PC-9 (cell line): Measurements from ENCODE around the gene HMGCS1. TPM values are rescaled to one million over a fixed set of nuclear protein-coding genes. Genes with fewer than 3 reads are reported as not detected.

ENCODE experiments used
- BruUV-seq: library from RNA; stranded (reverse); fragments of 400-500 nt; replicated peaks from 2 replicates; lab custom pipeline; 2021; lab: Mats Ljungman, UMichigan
- CTCF ChIA-PET: fragments of 300-600 bp; sonication (Branson Sonifier 250); formaldehyde crosslinking; loops from one replicate; lab custom pipeline; 2022; ENCODE audit warnings: antibody characterized with exemption; lab: Charles Lee
- POLR2A ChIA-PET: fragments of 300-600 bp; sonication (Branson Sonifier 250); formaldehyde crosslinking; loops from one replicate; lab custom pipeline; 2022; ENCODE audit warnings: antibody characterized with exemption; ENCODE audit not compliant: unreplicated experiment; lab: Charles Lee
- DNase-seq, 2 experiments: peaks; one replicate each; pipeline versions ENCODE4 v3.0.0 to v3.0.0-alpha.2; 2015 to 2022; ENCODE audit warnings: mixed read lengths in 1 of 2
- H2AFZ ChIP-seq: fragments of 200-600 bp; sonication (generic); 2 replicates; pipeline ENCODE4 v1.8.1; 2017; ENCODE audit warnings: antibody characterized with exemption
- H3F3A ChIP-seq: fragments of 200-600 bp; sonication (generic); 2 replicates; pipeline ENCODE4 v1.8.1; 2017; ENCODE audit warnings: antibody characterized with exemption, mild to moderate bottlenecking, low read depth; ENCODE audit not compliant: insufficient read depth
- H3K27ac ChIP-seq: fragments of 200-600 bp; sonication (generic); 2 replicates; pipeline ENCODE4 v1.6.1; 2016; ENCODE audit warnings: mixed run types
- H3K27me3 ChIP-seq: fragments of 200-600 bp; sonication (generic); 2 replicates; pipeline ENCODE4 v1.6.1; 2016; ENCODE audit warnings: low read depth, mixed run types; ENCODE audit not compliant: insufficient read depth
- H3K36me3 ChIP-seq: fragments of 200-600 bp; sonication (generic); 2 replicates; pipeline ENCODE4 v1.6.1; 2016; ENCODE audit warnings: low read depth, mixed run types
- H3K4me1 ChIP-seq: fragments of 200-600 bp; sonication (generic); replicated peaks from 2 replicates; pipeline ENCODE4 v1.6.1; 2016; ENCODE audit warnings: mixed run types; ENCODE audit not compliant: insufficient read depth
- H3K4me2 ChIP-seq: fragments of 200-600 bp; sonication (generic); 2 replicates; pipeline ENCODE4 v1.6.1; 2017; ENCODE audit warnings: mixed run types
- H3K4me3 ChIP-seq: fragments of 200-600 bp; sonication (generic); 2 replicates; pipeline ENCODE4 v1.6.1; 2016; ENCODE audit warnings: mixed run types
- H3K79me2 ChIP-seq: fragments of 200-600 bp; sonication (generic); 2 replicates; pipeline ENCODE4 v1.6.1; 2017; ENCODE audit warnings: low read depth, mixed run types
- H3K9me2 ChIP-seq: fragments of 200-600 bp; sonication (generic); 2 replicates; pipeline ENCODE4 v1.8.1; 2017; ENCODE audit warnings: mild to moderate bottlenecking; ENCODE audit not compliant: insufficient read depth
- H3K9me3 ChIP-seq: fragments of 200-600 bp; sonication (generic); 2 replicates; pipeline ENCODE4 v1.8.1; 2016; ENCODE audit warnings: low read depth; ENCODE audit not compliant: insufficient read depth
- H4K20me1 ChIP-seq: fragments of 200-600 bp; sonication (generic); 2 replicates; pipeline ENCODE4 v1.8.1; 2017; ENCODE audit not compliant: insufficient read depth
- CTCF ChIP-seq: fragments of 200-600 bp; sonication (generic); conservative IDR thresholded peaks from 2 replicates; pipeline ENCODE4 v1.6.1; 2017; ENCODE audit warnings: mixed run types, antibody characterized with exemption, mild to moderate bottlenecking, moderate library complexity
- EZH2 ChIP-seq: fragments of 200-600 bp; sonication (generic); IDR thresholded peaks from 2 replicates; pipeline ENCODE4 v1.8.0; 2017; ENCODE audit warnings: antibody characterized with exemption, low read depth
- intact Hi-C: fragments of 100-400 bp; cut with micrococcal nuclease; formaldehyde crosslinking; loops from one replicate; pipeline ENCODE4 v1.10.0; 2022; ENCODE audit not compliant: unreplicated experiment
- total RNA-seq: library from RNA; stranded (reverse); gene quantifications from 2 replicates; pipeline ENCODE4 v1.2.3, GENCODE V29; 2021

Gene HMGCS1
- total RNA-seq, 1 experiment from 2014 or later, result 189 TPM

- ChIA-PET POLR2A (no interaction called here), CTCF (no interaction called here)
- no peaks in the 10 kb centered on the region for H3K36me3 ChIP-seq
- H3K9me2 ChIP-seq, result no peaks in the 10 kb centered on the region
- DNase-seq, result peak in 1 of 2 experiments; percentile 28
- H3K9me3 ChIP-seq, result no peaks in the 10 kb centered on the region
- H3K27me3 ChIP-seq, result 0 out of 2 replicates have a peak, but pooled peaks cover 24% of the 10 kb centered on the region
- no peak overlapping the region for H2AFZ ChIP-seq
- intact Hi-C loops, result no loop called here
- no peaks in the 10 kb centered on the region for H3K4me1 ChIP-seq
- no peak for TF ChIP-seq CTCF
- TF ChIP-seq EZH2, result no peak
- H3K4me3 ChIP-seq, result no peak overlapping the region
- H4K20me1 ChIP-seq, result no peaks in the 10 kb centered on the region
- H3K4me2 ChIP-seq, result no peak overlapping the region
- BruUV-seq, result no TSS peak
- no peaks in the 10 kb centered on the region for H3F3A ChIP-seq
- H3K27ac ChIP-seq, result no peak overlapping the region
- no peaks in the 10 kb centered on the region for H3K79me2 ChIP-seq
These were observed 61.5 kb downstream of the HMGCS1 start for GRCh38 chr5:43251754-43252153.

GRCh38 chr5:43245724-43246385 is 67.4 kb downstream of the HMGCS1 start:
- BruUV-seq, result no TSS peak
- Histone ChIP-seq H4K20me1 (no peaks in the 10 kb centered on the region), H3K9me3 (no peaks in the 10 kb centered on the region), H3K4me2 (no peak overlapping the region), H3K79me2 (no peaks in the 10 kb centered on the region), H2AFZ (0 out of 2 replicates have a peak overlapping the region, but pooled peaks have one; percentile 3), H3K36me3 (no peaks in the 10 kb centered on the region), H3K4me1 (no peaks in the 10 kb centered on the region), H3K27ac (no peak overlapping the region), H3K27me3 (peaks cover 15% of the 10 kb centered on the region; the same call in 1 of the 2 replicates), H3K9me2 (no peaks in the 10 kb centered on the region), H3K4me3 (no peak overlapping the region), H3F3A (no peaks in the 10 kb centered on the region)
- TF ChIP-seq CTCF (no peak), EZH2 (no peak)
- ChIA-PET CTCF (no interaction called here), POLR2A (no interaction called here)
- intact Hi-C loops, result no loop called here
- no peak for DNase-seq

- Histone ChIP-seq H4K20me1 (no peaks in the 10 kb centered on the region), H3K9me2 (no peaks in the 10 kb centered on the region), H3K4me1 (no peaks in the 10 kb centered on the region), H3F3A (no peaks in the 10 kb centered on the region), H3K4me3 (no peak overlapping the region), H3K27ac (no peak overlapping the region), H3K36me3 (no peaks in the 10 kb centered on the region), H2AFZ (0 out of 2 replicates have a peak overlapping the region, but pooled peaks have one; percentile 3), H3K4me2 (no peak overlapping the region), H3K79me2 (no peaks in the 10 kb centered on the region), H3K27me3 (peaks cover 15% of the 10 kb centered on the region; the same call in 1 of the 2 replicates), H3K9me3 (no peaks in the 10 kb centered on the region)
- TF ChIP-seq CTCF, result no peak
- TF ChIP-seq EZH2, result no peak
- BruUV-seq, result no TSS peak
- ChIA-PET POLR2A (interaction anchor here (0.7 kb wide), 1 partner anchor 198 kb away, joined by 3 read pairs; no protein-coding TSS in a partner anchor), CTCF (no interaction called here)
- intact Hi-C loops, result no loop called here
- DNase-seq, result no peak
These were observed 68.2 kb downstream of the HMGCS1 start for GRCh38 chr5:43244823-43245565.
